Psoas muscle (tissue), 8 donors: ENCODE results near the gene C17orf113. TPM values are rescaled to one million over a fixed set of nuclear protein-coding genes. Genes with fewer than 3 reads are reported as not detected.

Source experiments
- ATAC-seq, 4 donors: fragments of 200-7000 bp; cut with Tn5 transposase; one replicate each; pipeline ENCODE4 v1.9.1; 2020; ENCODE audit warnings: moderate library complexity in 3 of 4, mild to moderate bottlenecking in 2 of 4
- DNase-seq, 2 donors: peaks; one replicate each; pipeline ENCODE4 v3.0.0-alpha.2; 2020
- H3K27ac ChIP-seq: fragments of 200-600 bp; one replicate; pipeline ENCODE4 v1.8.0; 2022
- H3K27me3 ChIP-seq, 3 donors: fragments of 200-600 bp in 1 of 3; one replicate each; pipeline versions ENCODE4 v1.6.1 to v1.8.0; 2013 to 2022; ENCODE audit warnings: low read length in 2 of 3, mild to moderate bottlenecking in 2 of 3, moderate library complexity in 1 of 3; ENCODE audit not compliant: insufficient read depth in 3 of 3
- H3K36me3 ChIP-seq, 2 donors: fragments of 200-600 bp in 1 of 2; one replicate each; pipeline versions ENCODE4 v1.6.1 to v1.8.0; 2013 to 2022; ENCODE audit warnings: low read depth in 1 of 2, mild to moderate bottlenecking in 1 of 2, moderate library complexity in 1 of 2; ENCODE audit not compliant: insufficient read depth in 1 of 2
- H3K4me1 ChIP-seq: fragments of 200-600 bp; one replicate; pipeline ENCODE4 v1.8.0; 2022
- H3K4me3 ChIP-seq: fragments of 200-600 bp; one replicate; pipeline ENCODE4 v1.8.0; 2022; ENCODE audit warnings: mild to moderate bottlenecking
- H3K9me3 ChIP-seq: fragments of 200-600 bp; one replicate; pipeline ENCODE4 v1.8.0; 2022
- WGBS, 3 donors: extraction: QIAGEN DNeasy Blood & Tissue Kit; methylation state at CpG; one replicate each; pipeline versions ENCODE4 v1.1.6 to v1.1.7; 2013; 5-methylcytosine and 5-hydroxymethylcytosine counted together
- intact Hi-C, 2 donors: fragments of 100-400 bp; cut with DNase I; formaldehyde crosslinking; loops; one replicate each; pipeline versions ENCODE4 v1.11.0 to v1.14.2; 2022
- polyA plus RNA-seq, 3 donors: library from polyadenylated mRNA; stranded (reverse); fragments of 200-250 nt; gene quantifications; one replicate each; pipeline ENCODE4 v1.2.3, GENCODE V29; 2013
- total RNA-seq, 4 donors: library from RNA; stranded (reverse); fragmentation: NEBNext Ultra II Directional in 2 of 4; extraction: Animal tissue kit (Norgen Biotek cat#: 25700) in 2 of 4; gene quantifications; one replicate each; pipeline versions ENCODE4 v1.2.1 to v1.2.4, GENCODE V29; 2021 to 2023
- TF ChIP-seq, protein P1 (sequence below): fragments of 200-600 bp; IDR thresholded peaks from one replicate; pipeline ENCODE4 v1.8.0; 2022; ENCODE audit warnings: antibody characterized with exemption
- donor health status: healthy with polysubstance abuse.
- donor health status: DM: no; HTN: no; CAD: no; lungs with moderate emphysema.
- donor health status: Bipolar disorder and iron deficiency.
- donor health status: healthy.
- donor health status: DM: yes; HTN: yes; CAD: no.
- donor health status: DM: no; HTN: no; CAD: no.
- donor health status: DM: no; HTN: no; CAD: no.
- donor health status: DM: yes; HTN: yes; CAD: no.

C17orf113 gene
- total and polyA plus RNA-seq, 7 donors = 0.08 to 1.2 (median 0.56) TPM

DNA sequence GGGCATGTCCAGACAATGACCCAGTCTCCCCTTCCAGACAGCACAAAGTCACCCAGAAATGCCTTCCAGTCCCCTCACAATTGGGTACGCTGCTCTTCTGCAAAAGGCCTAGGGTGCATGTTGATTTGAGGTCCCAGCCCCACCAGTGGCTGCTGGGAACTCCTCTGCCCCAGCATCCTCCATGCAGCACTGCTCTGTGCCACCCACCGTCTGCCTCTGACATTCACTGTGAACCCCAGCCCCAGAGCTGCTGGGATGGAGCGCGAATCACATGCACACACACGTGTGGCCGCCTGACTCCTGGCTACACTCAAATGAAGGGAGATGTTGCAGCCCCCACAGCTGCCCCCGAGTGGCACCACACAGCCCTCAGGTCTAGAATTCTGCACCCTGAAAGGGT is 1.2 kb upstream of the C17orf113 start:
- Histone ChIP-seq H3K27me3 (peaks cover 0 to 2% (median 0%) of the 10 kb centered on the region in 3 donors), H3K27ac (no peak overlapping the region), H3K36me3 (no peaks in the 10 kb centered on the region), H3K4me1 (peaks cover 4% of the 10 kb centered on the region), H3K4me3 (no peak overlapping the region), H3K9me3 (no peaks in the 10 kb centered on the region)
- TF ChIP-seq, protein P1, sequence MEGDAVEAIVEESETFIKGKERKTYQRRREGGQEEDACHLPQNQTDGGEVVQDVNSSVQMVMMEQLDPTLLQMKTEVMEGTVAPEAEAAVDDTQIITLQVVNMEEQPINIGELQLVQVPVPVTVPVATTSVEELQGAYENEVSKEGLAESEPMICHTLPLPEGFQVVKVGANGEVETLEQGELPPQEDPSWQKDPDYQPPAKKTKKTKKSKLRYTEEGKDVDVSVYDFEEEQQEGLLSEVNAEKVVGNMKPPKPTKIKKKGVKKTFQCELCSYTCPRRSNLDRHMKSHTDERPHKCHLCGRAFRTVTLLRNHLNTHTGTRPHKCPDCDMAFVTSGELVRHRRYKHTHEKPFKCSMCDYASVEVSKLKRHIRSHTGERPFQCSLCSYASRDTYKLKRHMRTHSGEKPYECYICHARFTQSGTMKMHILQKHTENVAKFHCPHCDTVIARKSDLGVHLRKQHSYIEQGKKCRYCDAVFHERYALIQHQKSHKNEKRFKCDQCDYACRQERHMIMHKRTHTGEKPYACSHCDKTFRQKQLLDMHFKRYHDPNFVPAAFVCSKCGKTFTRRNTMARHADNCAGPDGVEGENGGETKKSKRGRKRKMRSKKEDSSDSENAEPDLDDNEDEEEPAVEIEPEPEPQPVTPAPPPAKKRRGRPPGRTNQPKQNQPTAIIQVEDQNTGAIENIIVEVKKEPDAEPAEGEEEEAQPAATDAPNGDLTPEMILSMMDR = no peak
- DNase-seq = no peak
- ATAC-seq = no peak
- intact Hi-C loops = no loop called here
- WGBS, 3 donors = 88 to 92% (median 89%) methylated on average over 7 of the region's 7 CpGs

DNA sequence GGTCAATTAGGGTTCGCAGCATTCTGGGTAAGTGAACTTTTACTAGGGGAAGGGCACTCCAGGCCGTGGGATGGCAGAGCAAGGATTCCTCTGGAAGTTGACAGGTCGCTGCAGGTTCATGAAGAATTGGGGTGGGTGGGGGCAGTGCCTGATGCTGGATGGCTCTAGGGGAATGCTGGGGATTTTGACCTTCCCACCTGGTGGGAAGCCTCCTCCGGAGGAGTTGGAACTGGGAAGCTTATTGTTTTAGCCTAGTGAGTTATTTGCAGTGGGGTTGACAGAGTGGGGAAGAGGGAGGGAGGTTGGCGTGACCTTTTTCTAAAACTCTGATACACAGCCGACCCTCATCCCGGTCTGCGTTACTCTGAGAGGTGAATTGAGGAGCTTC is 606 bp upstream of the C17orf113 start:
- ATAC-seq (no peak), DNase-seq (no peak)
- Histone ChIP-seq H3K4me3 (peak overlapping the region; percentile 85), H3K9me3 (no peaks in the 10 kb centered on the region), H3K27ac (no peak overlapping the region), H3K4me1 (peaks cover 4% of the 10 kb centered on the region), H3K36me3 (no peaks in the 10 kb centered on the region), H3K27me3 (peaks cover 0 to 2% (median 0%) of the 10 kb centered on the region in 3 donors)
- intact Hi-C loops = no loop called here
- WGBS, 3 donors = 61 to 67% (median 63%) methylated on average over 8 of the region's 8 CpGs
- TF ChIP-seq, protein P1 = no peak

- TF ChIP-seq, protein P1 = no peak
- Histone ChIP-seq H3K4me3 (peak overlapping the region; percentile 85), H3K4me1 (peaks cover 4% of the 10 kb centered on the region), H3K36me3 (no peaks in the 10 kb centered on the region), H3K27me3 (peaks cover 0 to 2% (median 0%) of the 10 kb centered on the region in 3 donors), H3K27ac (peak overlapping the region; percentile 53), H3K9me3 (no peaks in the 10 kb centered on the region)
- intact Hi-C loops = no loop called here
- ATAC-seq (peak; percentile 18 to 57 (median 32)), DNase-seq (no peak)
- 2% methylated on average over 6 to 7 of the region's 7 CpGs for WGBS, 3 donors
Observed at GRCh38 chr17:42049834-42050392, 488 bp downstream of the C17orf113 start.

- H3K4me3 ChIP-seq = no peak overlapping the region
- H3K27me3 ChIP-seq = no peaks in the 10 kb centered on the region
- DNase-seq (no peak), ATAC-seq (no peak)
- H3K4me1 ChIP-seq = peaks cover 4% of the 10 kb centered on the region
- TF ChIP-seq, protein P1 = no peak
- intact Hi-C loops = no loop called here
- H3K9me3 ChIP-seq = no peaks in the 10 kb centered on the region
- H3K36me3 ChIP-seq = no peaks in the 10 kb centered on the region
- no peak overlapping the region for H3K27ac ChIP-seq
- WGBS, 3 donors = 85 to 86% (median 86%) methylated on average over 11 to 12 of the region's 12 CpGs
Observed at GRCh38 chr17:42047343-42047742, 3.1 kb downstream of the C17orf113 start.

DNA sequence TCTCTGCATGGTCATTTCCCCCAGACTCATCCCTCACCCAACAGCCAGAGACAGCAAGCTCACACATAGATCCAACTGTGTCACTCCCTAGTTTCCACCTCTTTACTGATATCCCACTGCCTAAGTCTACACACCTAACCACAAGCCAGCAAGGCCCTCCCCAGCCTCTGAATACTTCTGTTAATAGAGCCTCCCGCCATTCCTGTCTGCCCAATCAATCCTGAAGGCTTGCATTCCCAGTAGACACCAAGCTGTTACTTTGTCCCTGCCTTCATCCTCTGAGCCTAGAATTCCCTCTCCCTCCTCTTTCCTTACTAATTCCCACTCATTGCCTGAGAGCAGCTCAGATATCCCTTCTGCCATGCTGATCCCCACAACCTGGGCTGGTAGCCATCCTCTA is 4.7 kb downstream of the C17orf113 start:
- intact Hi-C loops = no loop called here
- Histone ChIP-seq H3K9me3 (no peaks in the 10 kb centered on the region), H3K4me1 (peaks cover 4% of the 10 kb centered on the region), H3K4me3 (no peak overlapping the region), H3K27ac (no peak overlapping the region), H3K27me3 (no peaks in the 10 kb centered on the region), H3K36me3 (no peaks in the 10 kb centered on the region)
- TF ChIP-seq, protein P1 = no peak
- no peak for DNase-seq
- WGBS, 3 donors = 81 to 87% (median 86%) methylated on average over 1 of the region's 1 CpG
- ATAC-seq = no peak
